ENCODE results near the gene RAB6B. TPM values are rescaled to one million over a fixed set of nuclear protein-coding genes. Genes with fewer than 3 reads are reported as not detected.

RAB6B gene
- total and polyA plus RNA-seq, 2 experiments from 2014 or later = 1.2 to 3.9 TPM

- Mint-ChIP-seq H3K36me3 (ENCODE audit: low read depth) (no peaks in the 10 kb centered on the region), H3K27me3 (ENCODE audit: insufficient read depth, low read depth, poor library complexity) (peaks cover 7% of the 10 kb centered on the region), H3K9me3 (no peaks in the 10 kb centered on the region), H3K4me3 (no peak overlapping the region), H3K27ac (no peak overlapping the region), H3K4me1 (peaks cover 18% of the 10 kb centered on the region)
- Histone ChIP-seq H3K4me2 (no peak overlapping the region), H3K36me3 (ENCODE audit: insufficient read depth) (no peaks in the 10 kb centered on the region), H3K27ac (ENCODE audit: low read depth) (no peak overlapping the region), H3K27me3 (ENCODE audit: insufficient read depth) (no peaks in the 10 kb centered on the region), H2AFZ (no peak overlapping the region), H3K4me1 (ENCODE audit: insufficient read depth) (peaks cover 10% of the 10 kb centered on the region; the same call in 1 of the 2 replicates), H4K20me1 (replicated peaks; ENCODE audit: insufficient read depth) (no peaks in the 10 kb centered on the region), H3K9me2 (ENCODE audit: insufficient read depth) (no peaks in the 10 kb centered on the region), H3F3A (replicated peaks; ENCODE audit: low read depth) (no peaks in the 10 kb centered on the region), H3K4me3 (no peak overlapping the region), H3K79me2 (replicated peaks; ENCODE audit: insufficient read depth) (no peaks in the 10 kb centered on the region)
- DNase-seq (ENCODE audit: low spot score) (no peak), ATAC-seq (no peak)
- TF ChIP-seq JUNB (IDR thresholded peaks at IDR 0.05; ENCODE audit: unreplicated experiment) (no peak), REST (IDR thresholded peaks at IDR 0.05; ENCODE audit: unreplicated experiment) (no peak), ZNF114 (CRISPR knock-in tag; IDR thresholded peaks at IDR 0.05) (no peak), NANOG (IDR thresholded peaks at IDR 0.05; ENCODE audit: borderline replicate concordance) (no peak), STAT1 (IDR thresholded peaks at IDR 0.05; ENCODE audit: unreplicated experiment) (no peak), EZH2phosphoT487 (IDR thresholded peaks at IDR 0.05; ENCODE audit: unreplicated experiment) (no peak), CREB1 (CRISPR knock-in tag; IDR thresholded peaks at IDR 0.05; ENCODE audit: low read depth) (no peak), POLR2AphosphoS5 (IDR thresholded peaks at IDR 0.05; ENCODE audit: low read depth) (no peak), CTCF (conservative IDR thresholded peaks at IDR 0.05; ENCODE audit: low read depth in 2 of 2) (no peak), ZNF331 (CRISPR knock-in tag; IDR thresholded peaks at IDR 0.05; ENCODE audit: low read depth) (no peak), EZH2 (IDR thresholded peaks at IDR 0.05; ENCODE audit: low read depth, unreplicated experiment) (no peak)
- TF ChIP-seq, protein P1, sequence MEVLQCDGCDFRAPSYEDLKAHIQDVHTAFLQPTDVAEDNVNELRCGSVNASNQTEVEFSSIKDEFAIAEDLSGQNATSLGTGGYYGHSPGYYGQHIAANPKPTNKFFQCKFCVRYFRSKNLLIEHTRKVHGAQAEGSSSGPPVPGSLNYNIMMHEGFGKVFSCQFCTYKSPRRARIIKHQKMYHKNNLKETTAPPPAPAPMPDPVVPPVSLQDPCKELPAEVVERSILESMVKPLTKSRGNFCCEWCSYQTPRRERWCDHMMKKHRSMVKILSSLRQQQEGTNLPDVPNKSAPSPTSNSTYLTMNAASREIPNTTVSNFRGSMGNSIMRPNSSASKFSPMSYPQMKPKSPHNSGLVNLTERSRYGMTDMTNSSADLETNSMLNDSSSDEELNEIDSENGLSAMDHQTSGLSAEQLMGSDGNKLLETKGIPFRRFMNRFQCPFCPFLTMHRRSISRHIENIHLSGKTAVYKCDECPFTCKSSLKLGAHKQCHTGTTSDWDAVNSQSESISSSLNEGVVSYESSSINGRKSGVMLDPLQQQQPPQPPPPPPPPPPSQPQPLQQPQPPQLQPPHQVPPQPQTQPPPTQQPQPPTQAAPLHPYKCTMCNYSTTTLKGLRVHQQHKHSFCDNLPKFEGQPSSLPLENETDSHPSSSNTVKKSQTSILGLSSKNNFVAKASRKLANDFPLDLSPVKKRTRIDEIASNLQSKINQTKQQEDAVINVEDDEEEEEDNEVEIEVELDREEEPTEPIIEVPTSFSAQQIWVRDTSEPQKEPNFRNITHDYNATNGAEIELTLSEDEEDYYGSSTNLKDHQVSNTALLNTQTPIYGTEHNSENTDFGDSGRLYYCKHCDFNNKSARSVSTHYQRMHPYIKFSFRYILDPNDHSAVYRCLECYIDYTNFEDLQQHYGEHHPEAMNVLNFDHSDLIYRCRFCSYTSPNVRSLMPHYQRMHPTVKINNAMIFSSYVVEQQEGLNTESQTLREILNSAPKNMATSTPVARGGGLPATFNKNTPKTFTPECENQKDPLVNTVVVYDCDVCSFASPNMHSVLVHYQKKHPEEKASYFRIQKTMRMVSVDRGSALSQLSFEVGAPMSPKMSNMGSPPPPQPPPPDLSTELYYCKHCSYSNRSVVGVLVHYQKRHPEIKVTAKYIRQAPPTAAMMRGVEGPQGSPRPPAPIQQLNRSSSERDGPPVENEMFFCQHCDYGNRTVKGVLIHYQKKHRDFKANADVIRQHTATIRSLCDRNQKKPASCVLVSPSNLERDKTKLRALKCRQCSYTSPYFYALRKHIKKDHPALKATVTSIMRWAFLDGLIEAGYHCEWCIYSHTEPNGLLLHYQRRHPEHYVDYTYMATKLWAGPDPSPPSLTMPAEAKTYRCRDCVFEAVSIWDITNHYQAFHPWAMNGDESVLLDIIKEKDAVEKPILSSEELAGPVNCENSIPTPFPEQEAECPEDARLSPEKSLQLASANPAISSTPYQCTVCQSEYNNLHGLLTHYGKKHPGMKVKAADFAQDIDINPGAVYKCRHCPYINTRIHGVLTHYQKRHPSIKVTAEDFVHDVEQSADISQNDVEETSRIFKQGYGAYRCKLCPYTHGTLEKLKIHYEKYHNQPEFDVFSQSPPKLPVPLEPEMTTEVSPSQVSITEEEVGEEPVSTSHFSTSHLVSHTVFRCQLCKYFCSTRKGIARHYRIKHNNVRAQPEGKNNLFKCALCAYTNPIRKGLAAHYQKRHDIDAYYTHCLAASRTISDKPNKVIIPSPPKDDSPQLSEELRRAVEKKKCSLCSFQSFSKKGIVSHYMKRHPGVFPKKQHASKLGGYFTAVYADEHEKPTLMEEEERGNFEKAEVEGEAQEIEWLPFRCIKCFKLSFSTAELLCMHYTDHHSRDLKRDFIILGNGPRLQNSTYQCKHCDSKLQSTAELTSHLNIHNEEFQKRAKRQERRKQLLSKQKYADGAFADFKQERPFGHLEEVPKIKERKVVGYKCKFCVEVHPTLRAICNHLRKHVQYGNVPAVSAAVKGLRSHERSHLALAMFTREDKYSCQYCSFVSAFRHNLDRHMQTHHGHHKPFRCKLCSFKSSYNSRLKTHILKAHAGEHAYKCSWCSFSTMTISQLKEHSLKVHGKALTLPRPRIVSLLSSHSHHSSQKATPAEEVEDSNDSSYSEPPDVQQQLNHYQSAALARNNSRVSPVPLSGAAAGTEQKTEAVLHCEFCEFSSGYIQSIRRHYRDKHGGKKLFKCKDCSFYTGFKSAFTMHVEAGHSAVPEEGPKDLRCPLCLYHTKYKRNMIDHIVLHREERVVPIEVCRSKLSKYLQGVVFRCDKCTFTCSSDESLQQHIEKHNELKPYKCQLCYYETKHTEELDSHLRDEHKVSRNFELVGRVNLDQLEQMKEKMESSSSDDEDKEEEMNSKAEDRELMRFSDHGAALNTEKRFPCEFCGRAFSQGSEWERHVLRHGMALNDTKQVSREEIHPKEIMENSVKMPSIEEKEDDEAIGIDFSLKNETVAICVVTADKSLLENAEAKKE (CRISPR knock-in tag; IDR thresholded peaks at IDR 0.05) = no peak
- TF ChIP-seq, protein P2, sequence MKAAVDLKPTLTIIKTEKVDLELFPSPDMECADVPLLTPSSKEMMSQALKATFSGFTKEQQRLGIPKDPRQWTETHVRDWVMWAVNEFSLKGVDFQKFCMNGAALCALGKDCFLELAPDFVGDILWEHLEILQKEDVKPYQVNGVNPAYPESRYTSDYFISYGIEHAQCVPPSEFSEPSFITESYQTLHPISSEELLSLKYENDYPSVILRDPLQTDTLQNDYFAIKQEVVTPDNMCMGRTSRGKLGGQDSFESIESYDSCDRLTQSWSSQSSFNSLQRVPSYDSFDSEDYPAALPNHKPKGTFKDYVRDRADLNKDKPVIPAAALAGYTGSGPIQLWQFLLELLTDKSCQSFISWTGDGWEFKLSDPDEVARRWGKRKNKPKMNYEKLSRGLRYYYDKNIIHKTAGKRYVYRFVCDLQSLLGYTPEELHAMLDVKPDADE (IDR thresholded peaks at IDR 0.05) = no peak
These were observed 43.8 kb downstream of the RAB6B start for GRCh38 chr3:133851931-133852330.
